Ishikawa (cell line): ENCODE measurements around the gene CER1.

Source experiments
- CEBPB ChIP-seq: IDR thresholded peaks from 2 replicates; pipeline ENCODE4 v1.6.1; 2012
- CREB1 ChIP-seq: IDR thresholded peaks from 2 replicates; pipeline ENCODE4 v1.6.1; 2012; ENCODE audit warnings: low read depth
- EGR1 ChIP-seq: IDR thresholded peaks from 2 replicates; pipeline ENCODE4 v1.6.1; 2012
- EP300 ChIP-seq: IDR thresholded peaks from 2 replicates; pipeline ENCODE4 v1.6.1; 2012; ENCODE audit warnings: borderline replicate concordance
- FOXM1 ChIP-seq: IDR thresholded peaks from 2 replicates; pipeline ENCODE4 v1.6.1; 2012; ENCODE audit warnings: low read depth, borderline replicate concordance
- MAX ChIP-seq: IDR thresholded peaks from 2 replicates; pipeline ENCODE4 v1.6.1; 2012
- NFIC ChIP-seq: IDR thresholded peaks from 2 replicates; pipeline ENCODE4 v1.6.1; 2012
- RAD21 ChIP-seq: IDR thresholded peaks from 2 replicates; pipeline ENCODE4 v1.6.1; 2012; ENCODE audit warnings: low read depth
- REST ChIP-seq: IDR thresholded peaks from 2 replicates; pipeline ENCODE4 v1.6.1; 2012; ENCODE audit warnings: low read depth, mild to moderate bottlenecking
- TAF1 ChIP-seq: IDR thresholded peaks from 2 replicates; pipeline ENCODE4 v1.6.1; 2012; ENCODE audit warnings: low read depth, mild to moderate bottlenecking
- TCF12 ChIP-seq: IDR thresholded peaks from 2 replicates; pipeline ENCODE4 v1.6.1; 2012; ENCODE audit warnings: low read depth
- TEAD4 ChIP-seq: IDR thresholded peaks from 2 replicates; pipeline ENCODE4 v1.6.1; 2012
- YY1 ChIP-seq: IDR thresholded peaks from 2 replicates; pipeline ENCODE4 v1.6.1; 2012; ENCODE audit warnings: low read depth
- ZBTB7A ChIP-seq: IDR thresholded peaks from 2 replicates; pipeline ENCODE4 v1.6.1; 2012; ENCODE audit warnings: low read depth

GRCh38 chr9:14731294-14731981, 8.9 kb upstream of the CER1 start:
- TF ChIP-seq YY1: no peak
- TF ChIP-seq EP300: no peak
- TF ChIP-seq RAD21: no peak
- no peak for TF ChIP-seq ZBTB7A
- no peak for TF ChIP-seq CREB1
- no peak for TF ChIP-seq EGR1
- TF ChIP-seq MAX: no peak
- TF ChIP-seq REST: no peak
- no peak for TF ChIP-seq NFIC
- TF ChIP-seq CEBPB: no peak
- no peak for TF ChIP-seq TCF12
- TF ChIP-seq FOXM1: no peak
- no peak for TF ChIP-seq TAF1
- no peak for TF ChIP-seq TEAD4
